LNCaP clone FGC (cell line): ENCODE measurements around the gene GTPBP1.

Experiments
- DNase-seq: peaks from one replicate; pipeline ENCODE4 v3.0.0-alpha.2; 2011; ENCODE audit warnings: low read depth
- H3K4me3 ChIP-seq: 2 replicates; pipeline ENCODE4 v1.5.1; 2011; ENCODE audit warnings: mild to moderate bottlenecking, low read depth, low read length, control low read depth
- TF ChIP-seq, protein P1 (sequence below): IDR thresholded peaks from 2 replicates; pipeline ENCODE4 v1.5.1; 2012; ENCODE audit warnings: mild to moderate bottlenecking; ENCODE audit not compliant: control insufficient read depth, insufficient read depth; ENCODE audit errors: extremely low read depth

The GTPBP1 gene

DNA sequence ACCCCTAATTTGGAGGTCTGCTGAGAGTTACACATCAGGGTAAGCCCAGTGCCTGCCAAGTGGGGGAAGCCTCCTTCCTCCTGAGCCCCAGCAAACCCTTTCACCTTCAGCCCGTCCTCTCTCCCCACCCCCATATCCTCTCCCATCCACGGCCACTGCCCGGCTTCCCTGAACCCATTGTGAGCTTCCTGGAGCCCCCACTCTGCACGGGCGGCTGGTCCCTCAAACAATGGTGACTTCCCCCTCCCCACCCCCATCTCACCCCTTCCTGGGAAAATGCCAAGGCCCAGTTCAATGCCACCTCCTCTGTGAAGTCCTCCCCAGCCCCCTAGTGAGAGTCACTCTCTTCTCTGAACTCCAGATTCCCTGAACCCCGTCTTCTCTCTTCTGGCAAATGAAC is 70.3 kb downstream of the GTPBP1 start:
- no peak overlapping the region for H3K4me3 ChIP-seq
- TF ChIP-seq, protein P1, sequence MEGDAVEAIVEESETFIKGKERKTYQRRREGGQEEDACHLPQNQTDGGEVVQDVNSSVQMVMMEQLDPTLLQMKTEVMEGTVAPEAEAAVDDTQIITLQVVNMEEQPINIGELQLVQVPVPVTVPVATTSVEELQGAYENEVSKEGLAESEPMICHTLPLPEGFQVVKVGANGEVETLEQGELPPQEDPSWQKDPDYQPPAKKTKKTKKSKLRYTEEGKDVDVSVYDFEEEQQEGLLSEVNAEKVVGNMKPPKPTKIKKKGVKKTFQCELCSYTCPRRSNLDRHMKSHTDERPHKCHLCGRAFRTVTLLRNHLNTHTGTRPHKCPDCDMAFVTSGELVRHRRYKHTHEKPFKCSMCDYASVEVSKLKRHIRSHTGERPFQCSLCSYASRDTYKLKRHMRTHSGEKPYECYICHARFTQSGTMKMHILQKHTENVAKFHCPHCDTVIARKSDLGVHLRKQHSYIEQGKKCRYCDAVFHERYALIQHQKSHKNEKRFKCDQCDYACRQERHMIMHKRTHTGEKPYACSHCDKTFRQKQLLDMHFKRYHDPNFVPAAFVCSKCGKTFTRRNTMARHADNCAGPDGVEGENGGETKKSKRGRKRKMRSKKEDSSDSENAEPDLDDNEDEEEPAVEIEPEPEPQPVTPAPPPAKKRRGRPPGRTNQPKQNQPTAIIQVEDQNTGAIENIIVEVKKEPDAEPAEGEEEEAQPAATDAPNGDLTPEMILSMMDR = no peak
- DNase-seq = no peak

DNA sequence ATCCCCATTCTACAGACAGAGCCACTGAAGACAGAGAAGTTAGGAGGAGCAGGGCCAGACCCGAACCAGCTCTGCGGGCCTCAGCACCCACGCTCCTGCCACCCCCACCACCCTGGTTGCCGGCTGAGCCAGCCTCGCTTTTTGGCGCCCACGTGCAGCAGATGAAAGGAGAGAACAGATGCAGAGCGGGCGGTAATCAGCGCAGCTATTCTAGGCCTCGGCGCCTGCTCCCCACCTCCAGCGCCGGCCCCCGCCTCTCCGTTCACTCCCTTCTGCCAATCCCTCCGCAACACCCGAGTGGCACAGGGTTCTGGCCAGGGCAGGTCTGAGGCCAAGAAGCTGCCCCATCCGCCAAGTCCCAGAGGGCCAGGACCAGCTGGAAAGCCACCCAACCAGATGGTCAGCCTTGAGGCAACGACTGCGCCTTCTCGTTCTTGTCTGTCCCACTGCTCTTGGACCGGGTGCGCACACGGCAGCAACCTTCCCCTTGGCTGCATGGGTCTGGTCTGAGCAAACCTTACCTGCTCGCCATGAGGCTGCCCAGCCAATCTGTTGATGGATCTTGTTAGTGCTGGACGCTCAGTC is 71.4 kb downstream of the GTPBP1 start:
- H3K4me3 ChIP-seq = no peak overlapping the region
- DNase-seq = no peak
- TF ChIP-seq, protein P1 = no peak

DNA sequence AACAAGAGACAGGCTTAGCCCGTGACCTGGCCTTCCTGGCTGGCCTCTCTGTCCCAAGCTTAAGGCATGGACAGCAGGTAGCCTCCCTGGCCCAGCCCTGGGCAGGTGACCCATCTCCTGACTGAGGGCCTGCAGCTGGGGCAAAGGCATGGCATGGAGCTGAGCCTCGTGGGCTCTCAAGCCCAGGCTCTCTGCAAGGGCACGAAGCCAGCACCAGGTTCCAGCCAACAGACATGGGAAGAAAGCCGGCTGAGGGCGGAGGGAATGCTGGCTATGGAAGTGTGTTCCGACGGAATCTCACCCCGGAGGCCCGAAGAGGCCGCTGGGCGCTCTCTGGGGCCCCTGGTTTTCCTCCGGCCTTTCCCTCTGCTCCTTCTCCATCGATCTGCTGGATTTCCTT is 75.3 kb downstream of the GTPBP1 start:
- DNase-seq = no peak
- no peak overlapping the region for H3K4me3 ChIP-seq
- TF ChIP-seq, protein P1 = no peak

DNA sequence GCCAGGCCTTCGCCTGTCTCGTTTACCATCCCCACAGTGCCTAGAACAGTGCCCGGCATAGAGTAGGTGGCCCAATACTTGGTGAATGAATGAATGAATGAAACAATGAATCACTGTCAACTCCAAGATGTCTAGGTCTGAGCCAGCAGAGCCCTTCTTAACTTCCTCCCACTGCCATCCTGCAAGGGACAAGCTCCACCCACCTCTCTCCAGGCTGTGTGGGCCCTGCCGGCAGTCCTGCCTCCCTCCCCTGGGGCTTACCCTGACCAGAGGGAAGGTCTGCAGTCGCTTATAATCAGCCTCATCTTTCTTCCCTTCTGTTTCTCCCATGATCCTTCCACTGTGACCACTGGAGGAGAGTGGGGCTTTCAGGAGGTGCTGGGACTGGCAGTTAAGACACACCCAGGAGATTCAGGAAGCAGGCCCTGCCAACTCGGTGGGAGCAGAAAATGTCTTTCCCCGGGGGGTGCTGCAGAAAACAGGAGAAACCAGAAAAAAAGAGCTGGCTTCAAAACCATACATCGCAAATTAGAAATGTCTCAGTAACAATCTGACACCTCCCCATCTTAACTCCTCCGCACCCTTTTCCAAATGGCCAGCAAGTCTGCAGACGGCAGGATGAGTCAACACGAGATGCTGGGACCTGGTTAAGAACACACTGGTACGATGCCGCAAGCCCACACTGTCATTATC is 76.8 kb downstream of the GTPBP1 start:
- no peak for DNase-seq
- TF ChIP-seq, protein P1 = no peak
- H3K4me3 ChIP-seq = no peak overlapping the region
